K562 (cell line): ENCODE results near the gene TIMP4. TPM values are rescaled to one million over a fixed set of nuclear protein-coding genes. Genes with fewer than 3 reads are reported as not detected.

Source experiments
- ATF4 ChIP-seq: fragments of 450-650 bp; formaldehyde crosslinking; IDR thresholded peaks from 2 replicates; pipeline ENCODE4 v1.4.0; 2022; ENCODE audit warnings: mild to moderate bottlenecking, moderate library complexity
- BCL6 ChIP-seq: fragments of 250-450 bp; sonication (Bioruptor Pico); IDR thresholded peaks from 2 replicates; pipeline ENCODE4 v1.4.0; 2020
- CGGBP1 ChIP-seq: fragments of 250-450 bp; sonication (Bioruptor Pico); IDR thresholded peaks from 2 replicates; pipeline ENCODE4 v1.9.0; 2021; ENCODE audit warnings: mild to moderate bottlenecking
- CTCF ChIP-seq, 3 experiments: IDR thresholded peaks in 2 of 3; conservative IDR thresholded peaks in 1 of 3; 2 replicates each; pipeline ENCODE4 v1.5.1; 2011 to 2012; ENCODE audit warnings: low read length in 3 of 3, mild to moderate bottlenecking in 3 of 3, control low read depth in 2 of 3, improper control_type of control experiment in 1 of 3, inconsistent platforms in 1 of 3, low read depth in 1 of 3, mixed read lengths in 1 of 3, moderate library complexity in 1 of 3; ENCODE audit not compliant: insufficient read depth in 2 of 3
- FOSL1 ChIP-seq: fragments of 200-800 bp; sonication (Bioruptor generic); conservative IDR thresholded peaks from 2 replicates; pipeline ENCODE4 v1.6.1; 2016; ENCODE audit warnings: missing genetic modification characterization, missing compliant biosample characterization
- GTF2E2 ChIP-seq: fragments of 200-800 bp; sonication (Bioruptor generic); IDR thresholded peaks from 2 replicates; pipeline ENCODE4 v1.6.1; 2016; ENCODE audit warnings: missing genetic modification characterization, missing compliant biosample characterization
- NCOA2 ChIP-seq, 2 experiments: fragments of 450-650 bp; IDR thresholded peaks; 2 replicates each; pipeline ENCODE4 v1.6.1; 2018; ENCODE audit warnings: mild to moderate bottlenecking in 2 of 2, moderate library complexity in 1 of 2; ENCODE audit not compliant: partially characterized antibody in 2 of 2
- NR4A1 ChIP-seq, 2 experiments: fragments of 250-450 bp in 1 of 2; fragments of 450-650 bp in 1 of 2; sonication (Bioruptor Pico) in 1 of 2; IDR thresholded peaks; 2 replicates each; pipeline versions ENCODE4 v1.4.0 to v1.6.1; 2016 to 2020; ENCODE audit warnings: mild to moderate bottlenecking in 2 of 2, missing compliant biosample characterization in 1 of 2, missing genetic modification characterization in 1 of 2, moderate library complexity in 1 of 2
- POLR2H ChIP-seq: IDR thresholded peaks from 2 replicates; pipeline ENCODE4 v1.6.1; 2016; ENCODE audit warnings: missing genetic modification characterization, low read depth, mild to moderate bottlenecking, control low read depth, missing compliant biosample characterization, moderate library complexity
- TEAD1 ChIP-seq, 2 experiments: fragments of 450-650 bp in 1 of 2; sonication (generic) in 1 of 2; formaldehyde crosslinking; IDR thresholded peaks; 2 replicates each; pipeline versions ENCODE4 v1.4.0 to v1.8.0; 2020 to 2022; ENCODE audit warnings: mild to moderate bottlenecking in 2 of 2, missing genetic modification reagents in 1 of 2
- TEAD4 ChIP-seq, 2 experiments: sonication (generic) in 1 of 2; formaldehyde crosslinking in 1 of 2; IDR thresholded peaks; 2 replicates each; pipeline versions ENCODE4 v1.6.1 to v1.8.0; 2012 to 2022; ENCODE audit warnings: borderline replicate concordance in 1 of 2, inconsistent platforms in 1 of 2, low read length in 1 of 2, mild to moderate bottlenecking in 1 of 2, missing genetic modification reagents in 1 of 2
- ZNF143 ChIP-seq: sonication (generic); formaldehyde crosslinking; IDR thresholded peaks from 2 replicates; pipeline ENCODE4 v1.9.0; 2022; ENCODE audit warnings: mild to moderate bottlenecking, missing genetic modification reagents
- polyA plus RNA-seq, 8 experiments: library from polyadenylated mRNA; depleted of rRNA in 4 of 8; stranded (reverse) in 5 of 8; unstranded in 3 of 8; fragments of >200 nt; fragmentation: Nextera tagmentation in 2 of 8; fragmentation: Illumina TruSeq in 1 of 8; extraction: Ambion mirVana in 2 of 8; extraction: Trizol in 1 of 8; gene quantifications; 2 replicates each; pipeline versions ENCODE4 v1.2.1 to v1.2.3, GENCODE V29; 2011 to 2014; ENCODE audit warnings: inconsistent platforms in 1 of 8, missing spikeins in 1 of 8
- total RNA-seq, 7 experiments: library from RNA; depleted of rRNA in 6 of 7; stranded (reverse); fragments of >200 nt in 6 of 7; fragmentation: Illumina TruSeq in 2 of 7; extraction: Trizol in 2 of 7; gene quantifications; 2 replicates each; pipeline versions ENCODE4 v1.2.1 to v1.2.3, GENCODE V29; 2011 to 2021; ENCODE audit warnings: low replicate concordance in 1 of 7
- TF ChIP-seq, protein P1 (sequence below): fragments of 450-650 bp; IDR thresholded peaks from 2 replicates; pipeline ENCODE4 v1.6.1; 2016; ENCODE audit warnings: mild to moderate bottlenecking
- TF ChIP-seq, protein P2 (sequence below): fragments of 450-650 bp; IDR thresholded peaks from 2 replicates; pipeline ENCODE4 v1.6.1; 2018; ENCODE audit warnings: mild to moderate bottlenecking, low read depth; ENCODE audit not compliant: partially characterized antibody
- TF ChIP-seq, protein P3 (sequence below): fragments of 450-650 bp; IDR thresholded peaks from 2 replicates; pipeline ENCODE4 v1.7.1; 2018; ENCODE audit warnings: mild to moderate bottlenecking, low read depth; ENCODE audit not compliant: partially characterized antibody

Gene TIMP4
- total and polyA plus RNA-seq, 9 of the 15 experiments (the other 6 are each of a cell fraction or from before 2014, with no cell fraction given): 0.03 to 0.07 TPM; not detected in 7

DNA sequence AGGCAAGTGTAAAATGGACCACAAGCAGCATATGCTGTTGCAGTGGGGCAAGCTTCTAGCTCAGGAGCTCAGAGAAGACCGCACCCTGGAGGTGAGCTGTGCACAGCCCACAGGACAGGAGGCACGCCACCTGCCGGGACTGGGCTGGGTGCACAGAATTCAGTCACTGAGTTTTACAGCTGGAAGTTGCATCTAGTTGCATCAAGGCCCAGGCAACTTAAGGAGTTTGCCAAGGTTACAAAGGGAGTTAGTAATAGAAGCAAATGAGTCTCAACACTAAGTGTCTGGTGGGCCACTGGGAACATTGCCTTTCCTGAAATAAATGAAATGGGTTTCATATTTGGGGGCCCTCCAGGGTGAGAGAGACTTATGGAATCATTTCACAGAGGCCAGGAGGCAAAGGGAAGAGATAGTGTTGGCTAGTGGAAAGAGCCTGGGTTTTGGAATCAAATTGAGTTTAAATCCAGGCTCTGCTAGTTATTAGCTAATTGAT lies 36.0 kb upstream of the TIMP4 start (continued):
- TF ChIP-seq, protein P1, sequence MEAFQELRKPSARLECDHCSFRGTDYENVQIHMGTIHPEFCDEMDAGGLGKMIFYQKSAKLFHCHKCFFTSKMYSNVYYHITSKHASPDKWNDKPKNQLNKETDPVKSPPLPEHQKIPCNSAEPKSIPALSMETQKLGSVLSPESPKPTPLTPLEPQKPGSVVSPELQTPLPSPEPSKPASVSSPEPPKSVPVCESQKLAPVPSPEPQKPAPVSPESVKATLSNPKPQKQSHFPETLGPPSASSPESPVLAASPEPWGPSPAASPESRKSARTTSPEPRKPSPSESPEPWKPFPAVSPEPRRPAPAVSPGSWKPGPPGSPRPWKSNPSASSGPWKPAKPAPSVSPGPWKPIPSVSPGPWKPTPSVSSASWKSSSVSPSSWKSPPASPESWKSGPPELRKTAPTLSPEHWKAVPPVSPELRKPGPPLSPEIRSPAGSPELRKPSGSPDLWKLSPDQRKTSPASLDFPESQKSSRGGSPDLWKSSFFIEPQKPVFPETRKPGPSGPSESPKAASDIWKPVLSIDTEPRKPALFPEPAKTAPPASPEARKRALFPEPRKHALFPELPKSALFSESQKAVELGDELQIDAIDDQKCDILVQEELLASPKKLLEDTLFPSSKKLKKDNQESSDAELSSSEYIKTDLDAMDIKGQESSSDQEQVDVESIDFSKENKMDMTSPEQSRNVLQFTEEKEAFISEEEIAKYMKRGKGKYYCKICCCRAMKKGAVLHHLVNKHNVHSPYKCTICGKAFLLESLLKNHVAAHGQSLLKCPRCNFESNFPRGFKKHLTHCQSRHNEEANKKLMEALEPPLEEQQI: no peak
- 0 out of 2 replicates have a peak, but pooled peaks have one; percentile 68 for TF ChIP-seq GTF2E2 (tag)
- 0 out of 2 replicates have a peak, but pooled peaks have one; percentile 25 for TF ChIP-seq POLR2H (tag)
- TF ChIP-seq, protein P2, sequence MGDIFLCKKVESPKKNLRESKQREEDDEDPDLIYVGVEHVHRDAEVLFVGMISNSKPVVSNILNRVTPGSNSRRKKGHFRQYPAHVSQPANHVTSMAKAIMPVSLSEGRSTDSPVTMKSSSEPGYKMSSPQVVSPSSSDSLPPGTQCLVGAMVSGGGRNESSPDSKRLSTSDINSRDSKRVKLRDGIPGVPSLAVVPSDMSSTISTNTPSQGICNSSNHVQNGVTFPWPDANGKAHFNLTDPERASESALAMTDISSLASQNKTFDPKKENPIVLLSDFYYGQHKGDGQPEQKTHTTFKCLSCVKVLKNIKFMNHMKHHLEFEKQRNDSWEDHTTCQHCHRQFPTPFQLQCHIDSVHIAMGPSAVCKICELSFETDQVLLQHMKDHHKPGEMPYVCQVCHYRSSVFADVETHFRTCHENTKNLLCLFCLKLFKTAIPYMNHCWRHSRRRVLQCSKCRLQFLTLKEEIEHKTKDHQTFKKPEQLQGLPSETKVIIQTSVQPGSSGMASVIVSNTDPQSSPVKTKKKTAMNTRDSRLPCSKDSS: no peak
- TF ChIP-seq FOSL1 (tag): peak; percentile 46; the same call in 1 of the 2 replicates
- TF ChIP-seq TEAD4 (IDR thresholded peaks at IDR 0.05; ENCODE audit: low read length): no peak; the same call in 1 of the 2 replicates
- TF ChIP-seq TEAD4 (CRISPR knock-in tag; IDR thresholded peaks at IDR 0.05; ENCODE audit: borderline replicate concordance): no peak
- TF ChIP-seq NR4A1 (CRISPR knock-in tag; IDR thresholded peaks at IDR 0.05): no peak
- no peak for TF ChIP-seq NR4A1 (tag; IDR thresholded peaks at IDR 0.05)
- peak; percentile 95 for TF ChIP-seq ATF4 (CRISPR knock-in tag)
- TF ChIP-seq NCOA2 (IDR thresholded peaks at IDR 0.05; ENCODE audit: partially characterized antibody in 2 of 2): no peak
- peak; percentile 90 to 99 (median 99) for TF ChIP-seq CTCF (IDR thresholded peaks at IDR 0.05 in 2 of 3, conservative IDR thresholded peaks at IDR 0.05 in 1 of 3; ENCODE audit: insufficient read depth in 2 of 3, low read depth in 1 of 3, low read length in 3 of 3)
- 0 out of 2 replicates have a peak, but pooled peaks have one; percentile 31 for TF ChIP-seq BCL6 (CRISPR knock-in tag)
- no peak for TF ChIP-seq CGGBP1
- no peak for TF ChIP-seq ZNF143 (CRISPR knock-in tag)
- TF ChIP-seq, protein P3, sequence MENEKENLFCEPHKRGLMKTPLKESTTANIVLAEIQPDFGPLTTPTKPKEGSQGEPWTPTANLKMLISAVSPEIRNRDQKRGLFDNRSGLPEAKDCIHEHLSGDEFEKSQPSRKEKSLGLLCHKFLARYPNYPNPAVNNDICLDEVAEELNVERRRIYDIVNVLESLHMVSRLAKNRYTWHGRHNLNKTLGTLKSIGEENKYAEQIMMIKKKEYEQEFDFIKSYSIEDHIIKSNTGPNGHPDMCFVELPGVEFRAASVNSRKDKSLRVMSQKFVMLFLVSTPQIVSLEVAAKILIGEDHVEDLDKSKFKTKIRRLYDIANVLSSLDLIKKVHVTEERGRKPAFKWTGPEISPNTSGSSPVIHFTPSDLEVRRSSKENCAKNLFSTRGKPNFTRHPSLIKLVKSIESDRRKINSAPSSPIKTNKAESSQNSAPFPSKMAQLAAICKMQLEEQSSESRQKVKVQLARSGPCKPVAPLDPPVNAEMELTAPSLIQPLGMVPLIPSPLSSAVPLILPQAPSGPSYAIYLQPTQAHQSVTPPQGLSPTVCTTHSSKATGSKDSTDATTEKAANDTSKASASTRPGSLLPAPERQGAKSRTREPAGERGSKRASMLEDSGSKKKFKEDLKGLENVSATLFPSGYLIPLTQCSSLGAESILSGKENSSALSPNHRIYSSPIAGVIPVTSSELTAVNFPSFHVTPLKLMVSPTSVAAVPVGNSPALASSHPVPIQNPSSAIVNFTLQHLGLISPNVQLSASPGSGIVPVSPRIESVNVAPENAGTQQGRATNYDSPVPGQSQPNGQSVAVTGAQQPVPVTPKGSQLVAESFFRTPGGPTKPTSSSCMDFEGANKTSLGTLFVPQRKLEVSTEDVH: no peak
- peak in 1 of 2 experiments; percentile 68; a peak in 1 of 4 replicates for TF ChIP-seq TEAD1 (CRISPR knock-in tag; IDR thresholded peaks at IDR 0.05)
